ENCODE results near the gene GMDS. TPM values are rescaled to one million over a fixed set of nuclear protein-coding genes. Genes with fewer than 3 reads are reported as not detected.

The GMDS gene
- total and polyA plus RNA-seq, 5 experiments from 2014 or later: 11.4 to 25.0 (median 22.3) TPM

DNA sequence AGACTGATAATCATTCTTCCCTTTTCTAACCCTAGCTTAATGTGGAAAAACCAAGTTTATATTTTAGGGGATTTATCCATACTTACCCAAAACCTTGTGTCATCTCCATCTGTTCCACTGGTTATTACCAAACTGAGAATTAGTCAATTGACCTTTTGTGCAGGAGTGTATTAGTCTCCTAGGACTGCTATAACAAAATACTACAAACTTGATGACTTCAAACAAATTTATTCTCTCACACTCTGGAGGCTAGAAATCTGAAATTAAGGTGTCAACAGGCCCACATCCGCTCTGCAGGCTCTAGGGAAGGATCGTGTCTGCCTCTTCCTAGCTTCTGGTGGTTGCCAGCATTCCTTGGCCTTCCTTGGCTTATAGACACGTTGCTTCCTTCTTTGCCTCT lies 12.7 kb upstream of the GMDS start:
- Mint-ChIP-seq H3K27me3 (no peaks in the 10 kb centered on the region), H3K27ac (peak overlapping the region in 1 of 10 donors; percentile 0), H3K4me1 (peaks cover 0 to 13% (median 5%) of the 10 kb centered on the region in 4 donors), H3K4me3 (no peak overlapping the region), H3K36me3 (peaks cover 40 to 57% (median 54%) of the 10 kb centered on the region in 3 donors), H3K9me3 (peaks cover 0 to 10% (median 0%) of the 10 kb centered on the region in 9 donors)
- ATAC-seq: no peak
- POLR2A ChIA-PET: no interaction called here
- no peak for DNase-seq

DNA sequence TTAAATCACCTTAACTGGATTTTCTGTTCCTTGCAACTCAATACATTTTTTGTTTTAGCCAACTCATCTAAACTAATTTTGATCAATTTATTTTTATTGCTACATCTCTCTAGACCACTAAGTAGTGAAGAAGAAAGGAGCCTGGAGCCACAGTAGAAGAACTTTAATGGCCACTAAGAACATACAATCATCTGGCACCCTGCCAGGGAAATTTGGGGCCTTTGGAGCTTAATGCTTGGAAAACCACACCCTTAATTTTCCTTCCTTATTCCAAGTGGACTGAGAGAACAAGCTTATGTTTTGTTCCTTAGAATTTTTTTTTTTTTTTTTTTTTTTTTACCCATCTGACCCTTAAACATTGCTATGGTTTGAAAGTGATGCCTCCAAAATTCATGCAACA lies 12.0 kb upstream of the GMDS start:
- no peak for ATAC-seq
- POLR2A ChIA-PET: no interaction called here
- H3K4me3 Mint-ChIP-seq: no peak overlapping the region

DNA sequence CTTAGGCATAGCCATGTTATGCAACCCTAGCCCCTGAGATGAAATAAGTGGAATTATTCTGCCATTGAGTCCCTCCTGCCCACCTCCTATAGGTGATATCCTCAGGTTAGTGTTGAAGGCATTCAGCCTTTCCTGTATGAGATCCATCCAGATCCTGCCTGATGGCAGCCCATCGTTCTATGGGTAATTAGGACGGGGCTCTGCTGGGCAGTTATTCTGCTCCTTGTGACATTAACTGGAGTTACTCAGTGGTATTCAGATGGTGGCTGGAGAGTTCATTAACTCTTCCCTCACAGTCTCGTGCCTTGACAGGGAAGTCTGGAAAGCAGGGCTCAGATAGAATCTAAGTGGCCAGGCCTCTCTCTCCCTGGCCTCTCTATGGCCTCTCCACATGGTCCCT lies 9.3 kb upstream of the GMDS start:
- H3K4me3 Mint-ChIP-seq: no peak overlapping the region
- POLR2A ChIA-PET: no interaction called here
- no peak for DNase-seq
- H3K36me3 Mint-ChIP-seq: peaks cover 47 to 75% (median 71%) of the 10 kb centered on the region in 3 donors
- peaks cover 3 to 10% (median 5%) of the 10 kb centered on the region in 4 donors for H3K4me1 Mint-ChIP-seq
- peaks cover 0 to 10% (median 0%) of the 10 kb centered on the region in 9 donors for H3K9me3 Mint-ChIP-seq
- peak overlapping the region in 1 of 10 donors; percentile 27 for H3K27ac Mint-ChIP-seq
- no peak for ATAC-seq
- no peaks in the 10 kb centered on the region for H3K27me3 Mint-ChIP-seq

More for the DNA sequence above, 12.0 kb upstream of the GMDS start:
- H3K36me3 Mint-ChIP-seq: peaks cover 43 to 60% (median 59%) of the 10 kb centered on the region in 3 donors
- H3K4me1 Mint-ChIP-seq: peaks cover 0 to 13% (median 4%) of the 10 kb centered on the region in 4 donors
- DNase-seq: no peak
- H3K27me3 Mint-ChIP-seq: no peaks in the 10 kb centered on the region
- H3K9me3 Mint-ChIP-seq: peaks cover 0 to 10% (median 0%) of the 10 kb centered on the region in 9 donors
- no peak overlapping the region for H3K27ac Mint-ChIP-seq

DNA sequence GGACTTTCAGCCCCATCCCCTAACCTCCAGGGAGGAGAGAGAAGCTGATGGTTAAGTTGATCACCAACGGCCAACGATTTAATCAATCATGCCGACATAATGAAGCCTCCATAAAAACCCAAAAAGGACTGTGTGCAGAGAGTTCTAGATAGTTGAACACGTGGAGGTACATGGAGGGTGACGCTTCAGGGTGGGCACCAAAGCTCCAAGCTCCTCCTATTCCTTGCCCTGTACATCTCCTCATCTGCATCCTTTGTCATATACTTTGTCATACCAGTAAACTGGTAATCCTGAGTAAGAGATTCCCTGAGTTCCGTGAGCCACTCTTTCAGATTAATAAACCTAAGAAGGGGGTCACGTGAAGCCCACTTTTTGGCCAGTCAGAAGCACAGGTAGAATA lies 3.7 kb upstream of the GMDS start:
- Mint-ChIP-seq H3K27ac (no peak overlapping the region), H3K27me3 (no peaks in the 10 kb centered on the region), H3K4me3 (no peak overlapping the region), H3K36me3 (peaks cover 13 to 46% (median 30%) of the 10 kb centered on the region in 3 donors), H3K4me1 (peaks cover 15 to 48% (median 40%) of the 10 kb centered on the region in 4 donors), H3K9me3 (no peaks in the 10 kb centered on the region)
- no peak for ATAC-seq
- no peak for DNase-seq
- POLR2A ChIA-PET: no interaction called here

DNA sequence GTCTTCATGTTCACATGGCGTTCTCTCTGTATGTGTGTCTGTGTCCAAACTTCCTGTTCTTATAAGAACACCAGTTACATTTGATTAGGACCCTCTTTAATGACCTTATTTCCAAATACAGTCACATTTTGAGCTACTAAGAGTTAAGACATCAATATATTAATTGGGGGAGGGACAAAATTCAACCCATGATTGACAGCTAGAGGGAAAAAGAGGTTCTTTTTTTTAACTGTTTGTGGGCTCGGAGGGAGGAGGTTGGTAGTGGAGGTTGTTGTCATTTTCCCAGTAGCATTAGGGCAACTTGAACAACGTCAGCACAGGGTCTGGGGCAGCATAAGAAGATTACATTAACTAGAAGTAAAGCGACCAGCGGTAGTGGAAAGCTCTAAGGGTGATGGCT lies 2.3 kb upstream of the GMDS start:
- Mint-ChIP-seq H3K27ac (peak overlapping the region in 5 of 10 donors; percentile 26 to 90 (median 61)), H3K36me3 (peaks cover 4 to 33% (median 17%) of the 10 kb centered on the region in 3 donors), H3K27me3 (no peaks in the 10 kb centered on the region), H3K9me3 (no peaks in the 10 kb centered on the region), H3K4me3 (peak overlapping the region in 7 of 10 donors; percentile 0 to 87 (median 63)), H3K4me1 (peaks cover 21 to 58% (median 49%) of the 10 kb centered on the region in 4 donors)
- ATAC-seq: no peak
- POLR2A ChIA-PET: no interaction called here
- no peak for DNase-seq

DNA sequence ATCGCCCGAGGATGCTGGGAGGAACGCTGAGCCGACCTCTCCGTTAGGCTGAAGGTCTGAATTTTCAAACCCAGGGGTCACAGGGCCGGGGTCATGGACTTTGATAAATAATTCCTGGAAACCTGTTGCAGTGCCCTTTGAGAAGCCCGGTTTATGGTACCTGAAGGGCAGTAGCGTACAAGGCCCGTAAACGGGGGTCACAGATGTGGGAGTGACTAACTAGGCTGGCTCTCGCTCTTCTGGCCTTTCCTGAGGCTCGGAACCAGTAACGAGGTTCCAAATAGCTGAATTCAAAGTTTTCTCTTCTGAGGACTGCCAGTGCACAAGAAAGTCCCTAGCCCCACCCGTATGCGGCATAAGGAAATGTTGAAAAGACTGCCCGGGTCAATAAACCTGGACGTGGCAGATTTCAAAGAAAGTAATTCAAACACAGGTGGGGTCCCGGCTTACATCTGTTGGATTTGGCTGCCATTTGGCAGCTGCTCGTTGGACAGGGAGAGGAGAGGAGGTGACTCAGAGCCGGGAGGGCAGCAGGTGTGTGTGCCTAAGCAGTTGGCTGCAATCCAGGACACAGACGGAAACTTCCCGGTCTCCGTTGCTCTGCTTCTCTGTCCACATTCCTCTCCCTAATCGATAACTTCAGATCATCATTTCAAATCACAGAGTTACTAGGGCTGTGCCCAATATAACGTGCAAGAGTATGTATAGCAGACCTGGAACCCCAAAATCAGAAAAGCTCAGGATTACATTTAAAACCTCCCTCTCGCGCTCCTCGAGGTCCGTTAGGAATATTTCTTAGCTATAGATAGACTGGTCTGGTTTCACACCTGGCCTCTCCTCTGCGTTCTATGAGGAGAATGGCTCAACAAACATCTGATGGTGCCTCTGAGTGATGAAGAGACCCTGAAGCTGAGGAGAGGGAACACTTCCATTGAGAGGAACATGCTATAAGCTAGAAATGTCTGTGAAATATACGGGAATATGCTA lies 765 bp upstream of the GMDS start:
- Mint-ChIP-seq H3K9me3 (no peaks in the 10 kb centered on the region), H3K4me3 (peak overlapping the region; percentile 87 to 97 (median 92)), H3K27me3 (no peaks in the 10 kb centered on the region), H3K4me1 (peaks cover 27 to 67% (median 61%) of the 10 kb centered on the region in 4 donors), H3K36me3 (peaks cover 0 to 20% (median 9%) of the 10 kb centered on the region in 3 donors), H3K27ac (peak overlapping the region; percentile 87 to 97 (median 96))
- peak in 1 of 2 donors; percentile 13 for ATAC-seq
- peak in 9 of 10 donors; percentile 6 to 67 (median 28) for DNase-seq
- POLR2A ChIA-PET: no interaction called here

DNA sequence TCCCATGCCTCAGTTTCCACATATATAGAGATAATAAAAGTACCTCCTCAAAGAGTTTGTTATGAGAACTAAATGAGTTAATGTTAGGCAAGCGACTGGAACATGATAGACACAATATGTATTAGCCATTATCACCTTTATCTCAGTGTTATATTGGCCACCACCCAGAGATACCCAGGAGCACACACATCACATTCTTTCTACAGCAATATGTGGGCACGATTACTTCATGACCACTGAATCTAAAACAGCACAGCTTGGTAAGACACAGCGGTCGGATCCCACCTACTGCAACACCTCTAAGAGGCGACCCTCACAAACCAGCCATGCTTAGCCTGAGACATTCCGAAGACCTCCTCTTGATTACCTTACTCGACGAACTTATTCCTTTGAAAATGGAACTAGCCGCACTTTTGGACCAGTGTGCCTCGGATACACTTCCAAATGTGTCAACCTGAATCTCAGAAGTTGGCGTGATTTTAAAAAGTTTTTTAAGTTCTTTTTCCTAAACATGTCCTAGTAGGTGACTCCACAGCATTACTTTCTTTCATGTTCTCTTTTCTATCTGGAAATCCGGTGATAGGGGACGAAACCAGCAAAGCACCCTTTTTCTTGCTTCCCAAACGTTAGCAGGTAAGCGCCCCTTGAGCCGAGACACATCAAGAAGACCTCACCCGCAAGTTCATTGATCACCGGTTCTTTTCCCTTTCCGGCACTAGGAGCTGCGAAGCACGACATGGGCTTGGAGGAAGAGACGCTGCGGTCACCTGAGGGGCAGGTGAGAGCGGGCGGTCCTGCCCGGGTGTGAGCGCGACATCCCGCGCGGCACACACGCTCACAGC lies 923 bp downstream of the GMDS start:
- no peak for DNase-seq
- peaks cover 28 to 76% (median 57%) of the 10 kb centered on the region in 4 donors for H3K4me1 Mint-ChIP-seq
- peak overlapping the region; percentile 67 to 96 (median 92) for H3K27ac Mint-ChIP-seq

DNA sequence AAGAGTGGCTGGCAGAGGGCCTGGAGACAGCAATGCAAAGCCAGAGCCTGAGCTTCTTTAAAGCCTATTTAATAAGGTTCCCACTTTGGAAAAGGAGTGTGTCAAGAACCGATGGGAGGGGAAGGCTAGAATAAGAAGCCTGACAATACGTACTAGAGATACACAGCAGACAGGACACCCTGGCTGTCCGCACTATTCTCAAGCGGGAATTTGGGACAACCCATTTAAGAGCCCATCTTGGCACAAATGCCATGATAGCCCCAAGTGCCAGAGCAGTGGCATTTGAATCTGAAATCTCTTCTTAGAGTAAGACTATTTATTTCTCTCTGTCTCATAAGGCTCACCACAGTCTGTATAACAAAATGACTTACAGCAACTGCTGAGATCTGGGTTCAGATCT lies 3.1 kb downstream of the GMDS start:
- Mint-ChIP-seq H3K27me3 (no peaks in the 10 kb centered on the region), H3K4me1 (peaks cover 24 to 60% (median 44%) of the 10 kb centered on the region in 4 donors), H3K36me3 (peaks cover 0 to 2% (median 0%) of the 10 kb centered on the region in 3 donors), H3K9me3 (no peaks in the 10 kb centered on the region), H3K4me3 (peak overlapping the region in 2 of 10 donors; percentile 2 to 15), H3K27ac (peak overlapping the region in 2 of 10 donors; percentile 51 to 75)
- no peak for DNase-seq
- ATAC-seq: no peak
- POLR2A ChIA-PET: no interaction called here

More for the DNA sequence above, 923 bp downstream of the GMDS start:
- POLR2A ChIA-PET: no interaction called here
- no peaks in the 10 kb centered on the region for H3K27me3 Mint-ChIP-seq
- H3K4me3 Mint-ChIP-seq: peak overlapping the region; percentile 87 to 96 (median 91)
- H3K9me3 Mint-ChIP-seq: no peaks in the 10 kb centered on the region
- no peak for ATAC-seq
- H3K36me3 Mint-ChIP-seq: peaks cover 0 to 5% (median 2%) of the 10 kb centered on the region in 3 donors

DNA sequence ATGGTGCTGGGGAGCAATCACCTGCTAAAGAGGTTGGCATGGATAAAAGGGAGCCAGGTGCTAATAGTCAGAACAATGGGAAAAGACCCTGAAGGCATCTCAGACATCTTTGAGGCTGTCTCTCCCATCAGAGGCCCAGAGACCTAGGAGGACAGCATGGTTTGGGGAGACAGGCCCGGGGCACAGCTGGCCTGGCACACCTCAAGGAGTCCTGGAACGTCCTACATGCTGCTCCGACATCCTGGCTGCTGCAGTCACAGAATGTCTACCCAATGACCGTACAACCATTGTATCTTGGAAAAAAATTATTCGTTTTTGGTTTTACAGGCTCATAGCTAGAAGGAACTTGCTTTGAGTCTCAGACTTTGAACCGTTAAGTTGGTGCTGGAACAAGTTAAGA lies 4.4 kb downstream of the GMDS start:
- no peak overlapping the region for H3K4me3 Mint-ChIP-seq
- POLR2A ChIA-PET: no interaction called here

DNA sequence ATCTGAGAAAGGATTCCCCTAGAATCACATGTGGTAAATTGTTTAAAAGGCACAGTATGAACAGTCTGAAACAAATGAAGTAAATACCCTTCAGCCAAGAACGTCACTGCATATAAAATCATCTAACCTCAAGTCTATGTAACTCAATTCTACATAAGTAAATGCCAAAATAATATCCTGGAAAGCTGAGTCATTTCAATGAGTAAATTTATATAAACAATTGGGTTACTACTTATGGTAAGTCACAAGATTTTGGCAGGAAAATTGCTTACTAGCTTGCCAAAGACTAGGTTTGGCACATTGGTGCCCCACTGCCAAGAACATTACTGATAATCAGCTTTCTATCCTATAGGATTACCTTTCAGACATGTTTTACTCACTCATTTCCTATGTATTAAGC lies 8.4 kb downstream of the GMDS start:
- Mint-ChIP-seq H3K9me3 (no peaks in the 10 kb centered on the region), H3K27ac (no peak overlapping the region), H3K4me3 (no peak overlapping the region), H3K36me3 (peaks cover 0 to 13% (median 13%) of the 10 kb centered on the region in 3 donors), H3K27me3 (no peaks in the 10 kb centered on the region), H3K4me1 (peaks cover 15 to 37% (median 20%) of the 10 kb centered on the region in 4 donors)
- POLR2A ChIA-PET: interaction anchor here (0.7 kb wide), 1 partner anchor 82 kb away, joined by 7 read pairs; no protein-coding TSS in a partner anchor
- DNase-seq (no peak), ATAC-seq (no peak)

More for the DNA sequence above, 4.4 kb downstream of the GMDS start:
- Mint-ChIP-seq H3K9me3 (no peaks in the 10 kb centered on the region), H3K27ac (peak overlapping the region in 2 of 10 donors; percentile 3 to 61), H3K36me3 (peaks cover 0 to 6% (median 5%) of the 10 kb centered on the region in 3 donors), H3K4me1 (peaks cover 23 to 51% (median 31%) of the 10 kb centered on the region in 4 donors), H3K27me3 (no peaks in the 10 kb centered on the region)
- no peak for DNase-seq
- ATAC-seq: no peak

DNA sequence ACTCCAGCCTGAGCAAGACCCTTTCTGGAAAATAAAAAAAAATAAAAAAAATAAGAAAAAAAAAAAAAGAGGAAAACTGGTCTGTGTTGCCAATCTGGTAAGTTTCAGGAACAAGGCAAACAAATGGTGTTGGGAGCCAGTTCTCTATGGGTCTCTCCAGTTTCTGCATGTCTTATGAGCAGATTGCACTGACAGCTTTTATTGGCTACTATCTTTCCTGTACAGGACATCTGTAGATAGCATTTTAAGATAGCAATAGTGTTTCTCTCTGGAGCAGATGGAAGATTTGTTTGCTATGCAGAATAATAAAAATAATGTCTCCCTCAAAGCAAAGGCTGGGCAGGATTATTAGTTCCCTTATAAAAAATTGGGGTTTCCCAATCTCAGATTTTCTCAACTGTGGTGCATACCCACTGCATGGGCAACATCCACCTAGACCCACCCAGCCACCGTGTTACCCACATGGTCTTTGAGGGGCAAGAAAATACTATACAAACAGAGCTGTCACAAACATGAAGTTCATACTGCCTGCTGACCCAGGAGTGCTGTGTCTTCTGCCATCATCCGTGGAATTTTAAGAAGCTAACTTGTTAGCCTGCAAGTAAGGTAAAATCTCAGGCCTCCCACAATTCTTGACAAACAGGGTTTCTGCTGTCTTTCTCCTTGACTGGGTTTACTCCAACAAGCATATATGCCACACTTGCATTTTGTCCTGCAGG lies 9.5 kb downstream of the GMDS start:
- Mint-ChIP-seq H3K4me3 (no peak overlapping the region), H3K9me3 (no peaks in the 10 kb centered on the region), H3K36me3 (peaks cover 0 to 13% (median 13%) of the 10 kb centered on the region in 3 donors), H3K27ac (peak overlapping the region in 3 of 10 donors; percentile 19 to 32 (median 24)), H3K4me1 (peaks cover 15 to 26% (median 20%) of the 10 kb centered on the region in 4 donors), H3K27me3 (no peaks in the 10 kb centered on the region)
- ATAC-seq (no peak), DNase-seq (no peak)
- POLR2A ChIA-PET: no interaction called here

DNA sequence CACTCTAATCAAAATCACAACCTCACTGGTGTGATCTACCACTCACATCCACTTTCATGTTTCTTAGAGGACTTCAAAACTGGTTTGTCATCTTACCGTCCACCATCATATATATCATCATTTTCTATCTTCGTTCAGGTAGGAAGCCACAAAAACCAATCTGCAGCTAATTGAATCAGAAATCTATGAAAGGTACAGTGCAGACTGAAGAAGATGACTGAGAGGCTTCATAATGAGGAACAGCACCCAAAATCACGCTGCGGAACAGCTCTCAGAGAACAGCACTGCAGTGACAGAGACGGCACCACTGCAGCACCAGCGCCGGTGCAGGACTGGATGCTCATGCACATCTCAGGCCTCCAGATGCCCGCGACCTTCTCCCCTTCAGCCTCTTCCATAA lies 13.0 kb downstream of the GMDS start:
- ATAC-seq (no peak), DNase-seq (no peak)
- H3K9me3 Mint-ChIP-seq: no peaks in the 10 kb centered on the region
- peaks cover 24 to 29% (median 26%) of the 10 kb centered on the region in 4 donors for H3K4me1 Mint-ChIP-seq
- H3K27ac Mint-ChIP-seq: no peak overlapping the region
- H3K36me3 Mint-ChIP-seq: peaks cover 0 to 13% (median 12%) of the 10 kb centered on the region in 3 donors
- POLR2A ChIA-PET: no interaction called here
- H3K27me3 Mint-ChIP-seq: no peaks in the 10 kb centered on the region
- no peak overlapping the region for H3K4me3 Mint-ChIP-seq

All from naive thymus-derived CD8-positive, alpha-beta T cell (primary cell).